GM12878 (cell line): ENCODE results near the gene SPG7. TPM values are rescaled to one million over a fixed set of nuclear protein-coding genes. Genes with fewer than 3 reads are reported as not detected.

Experiments used
- ATAC-seq: fragments of 200-7000 bp; cut with Tn5 transposase; 3 replicates; pipeline ENCODE4 v1.9.1; 2020; ENCODE audit warnings: mild to moderate bottlenecking, moderate library complexity
- BruUV-seq: library from RNA; stranded (reverse); fragments of 400-500 nt; replicated peaks from 2 replicates; lab custom pipeline; 2021; lab: Mats Ljungman, UMichigan
- CTCF ChIA-PET: fragments of 300-600 bp; sonication (Branson Sonifier 250); formaldehyde crosslinking; extraction: SDS; loops from one replicate; lab custom pipeline; 2021; ENCODE audit warnings: inconsistent platforms; lab: Yijun Ruan, JAX
- POLR2A ChIA-PET: fragments of 350-600 bp; formaldehyde crosslinking; extraction: SDS; loops from one replicate; lab custom pipeline; 2021; ENCODE audit warnings: inconsistent platforms; lab: Charles Lee
- RAD21 ChIA-PET: fragments of 300-600 bp; sonication (Branson Sonifier 250); formaldehyde crosslinking; loops from one replicate; lab custom pipeline; 2023; ENCODE audit warnings: antibody characterized with exemption; ENCODE audit not compliant: unreplicated experiment; lab: Charles Lee
- SMC1A ChIA-PET: fragments of 300-600 bp; sonication (Branson Sonifier 250); formaldehyde crosslinking; loops from one replicate; lab custom pipeline; 2023; ENCODE audit not compliant: unreplicated experiment, uncharacterized antibody; lab: Charles Lee
- DNase-seq: peaks from one replicate; pipeline ENCODE4 v3.0.0-alpha.2; 2011; ENCODE audit warnings: low read depth, low spot score
- FAIRE-seq: peaks from 3 replicates; lab custom pipeline; 2011; peaks lifted over from hg19 to GRCh38; lab: Jason Lieb, UNC
- H2AFZ ChIP-seq: 2 replicates; pipeline ENCODE4 v1.6.0; 2011; ENCODE audit warnings: low read depth, low read length, control low read depth; ENCODE audit not compliant: control insufficient read depth
- H3K27ac ChIP-seq: 2 replicates; pipeline ENCODE4 v1.5.1; 2011; ENCODE audit warnings: control low read depth; ENCODE audit not compliant: control insufficient read depth, insufficient read depth
- H3K27me3 ChIP-seq, 2 experiments: replicated peaks in 1 of 2; 2 replicates each; pipeline versions ENCODE4 v1.6.0 to v1.6.1; 2011; ENCODE audit warnings: low read length in 1 of 2; ENCODE audit not compliant: control insufficient read depth in 2 of 2, insufficient read depth in 2 of 2
- H3K36me3 ChIP-seq, 2 experiments: 2 replicates each; pipeline ENCODE4 v1.5.1; 2011; ENCODE audit warnings: low read length in 1 of 2; ENCODE audit not compliant: control insufficient read depth in 2 of 2, insufficient read depth in 2 of 2
- H3K4me1 ChIP-seq: 2 replicates; pipeline ENCODE4 v1.6.1; 2011; ENCODE audit warnings: mild to moderate bottlenecking, low read length, moderate library complexity, mixed read lengths; ENCODE audit not compliant: control insufficient read depth, insufficient read depth
- H3K4me2 ChIP-seq: 2 replicates; pipeline ENCODE4 v1.6.0; 2011; ENCODE audit warnings: control low read depth; ENCODE audit not compliant: control insufficient read depth, insufficient read depth
- H3K4me3 ChIP-seq: fragments of 200-600 bp; sonication (generic); 2 replicates; pipeline ENCODE4 v1.5.1; 2016
- H3K79me2 ChIP-seq: 2 replicates; pipeline ENCODE4 v1.6.0; 2011; ENCODE audit warnings: low read length; ENCODE audit not compliant: control insufficient read depth, insufficient read depth
- H3K9ac ChIP-seq: 2 replicates; pipeline ENCODE4 v1.8.0; 2011; ENCODE audit warnings: low read length, control low read depth, mixed read lengths; ENCODE audit not compliant: control insufficient read depth, insufficient read depth
- H3K9me3 ChIP-seq: replicated peaks from 3 replicates; pipeline ENCODE4 v1.5.1; 2011; ENCODE audit warnings: mild to moderate bottlenecking, low read length; ENCODE audit not compliant: control insufficient read depth, insufficient read depth
- H4K20me1 ChIP-seq: 2 replicates; pipeline ENCODE4 v1.6.0; 2011; ENCODE audit not compliant: control insufficient read depth, insufficient read depth
- BACH1 ChIP-seq: fragments of 450-650 bp; IDR thresholded peaks from 2 replicates; pipeline ENCODE4 v1.6.1; 2017; ENCODE audit warnings: mild to moderate bottlenecking, borderline replicate concordance
- CHD2 ChIP-seq: IDR thresholded peaks from 2 replicates; pipeline ENCODE4 v1.6.1; 2011; ENCODE audit warnings: low read depth, low read length, improper control_type of control experiment, borderline replicate concordance
- DPF2 ChIP-seq: fragments of 450-650 bp; IDR thresholded peaks from 2 replicates; pipeline ENCODE4 v1.6.1; 2017; ENCODE audit warnings: mild to moderate bottlenecking
- EP300 ChIP-seq, 2 experiments: fragments of 150-350 bp in 1 of 2; IDR thresholded peaks; 2 replicates each; pipeline ENCODE4 v1.6.1; 2011 to 2012; ENCODE audit warnings: low read depth in 2 of 2, low read length in 2 of 2, borderline replicate concordance in 1 of 2, improper control_type of control experiment in 1 of 2, inconsistent platforms in 1 of 2; ENCODE audit not compliant: control insufficient read depth in 1 of 2
- ETV6 ChIP-seq, 2 experiments: fragments of 450-650 bp in 1 of 2; IDR thresholded peaks in 1 of 2; conservative IDR thresholded peaks in 1 of 2; 2 replicates each; pipeline ENCODE4 v1.6.1; 2014; ENCODE audit warnings: antibody characterized with exemption in 1 of 2, borderline replicate concordance in 1 of 2, low read depth in 1 of 2, mild to moderate bottlenecking in 1 of 2, moderate library complexity in 1 of 2
- FOS ChIP-seq: IDR thresholded peaks from 3 replicates; pipeline ENCODE4 v1.6.1; 2011; ENCODE audit warnings: borderline replicate concordance; ENCODE audit not compliant: insufficient read length; ENCODE audit errors: extremely low read depth
- KAT2A ChIP-seq: conservative IDR thresholded peaks from 2 replicates; pipeline ENCODE4 v1.6.1; 2011; ENCODE audit warnings: low read depth, low read length; ENCODE audit not compliant: control insufficient read depth
- NRF1 ChIP-seq: conservative IDR thresholded peaks from 2 replicates; pipeline ENCODE4 v1.6.1; 2011; ENCODE audit warnings: mild to moderate bottlenecking, low read depth, low read length, improper control_type of control experiment
- PML ChIP-seq: IDR thresholded peaks from 2 replicates; pipeline ENCODE4 v1.6.1; 2012; ENCODE audit warnings: low read length, inconsistent platforms
- SMAD1 ChIP-seq: fragments of 450-650 bp; IDR thresholded peaks from 2 replicates; pipeline ENCODE4 v1.6.1; 2018; ENCODE audit warnings: mild to moderate bottlenecking, low read depth; ENCODE audit not compliant: partially characterized antibody
- TCF3 ChIP-seq: IDR thresholded peaks from 2 replicates; pipeline ENCODE4 v1.6.1; 2012; ENCODE audit warnings: low read depth, mild to moderate bottlenecking, low read length, borderline replicate concordance; ENCODE audit not compliant: insufficient read depth
- ZNF384 ChIP-seq: IDR thresholded peaks from 2 replicates; pipeline ENCODE4 v1.6.1; 2012; ENCODE audit warnings: low read depth, mild to moderate bottlenecking, low read length, improper control_type of control experiment, borderline replicate concordance
- WGBS: methylation state at CpG from one replicate; pipeline ENCODE4 v1.1.6; 2016; ENCODE audit warnings: low lambda C conversion rate; ENCODE audit not compliant: insufficient replicate concordance, insufficient coverage; ENCODE audit errors: missing lambda C conversion rate; 5-methylcytosine and 5-hydroxymethylcytosine counted together
- in situ Hi-C: fragments of 300-500 bp; cut with MboI; formaldehyde crosslinking; loops from 9 replicates; pipeline ENCODE4 v1.14.3; 2018; ENCODE audit warnings: mixed read lengths
- intact Hi-C: fragments of 100-400 bp; cut with micrococcal nuclease; formaldehyde crosslinking; loops from one replicate; pipeline ENCODE4 v1.14.2; 2022; ENCODE audit not compliant: unreplicated experiment
- polyA plus RNA-seq, 11 experiments: library from polyadenylated mRNA; depleted of rRNA in 4 of 11; unstranded in 6 of 11; stranded (reverse) in 5 of 11; fragments of >200 nt; fragmentation: Nextera tagmentation in 4 of 11; fragmentation: Illumina TruSeq in 1 of 11; extraction: Ambion mirVana in 4 of 11; extraction: Trizol in 1 of 11; gene quantifications; 1 replicate in 1 of 11; 2 replicates in 10 of 11; pipeline versions ENCODE4 v1.2.1 to v1.2.3, GENCODE V29; 2011 to 2016; ENCODE audit warnings: inconsistent platforms in 2 of 11, missing spikeins in 2 of 11, low read depth in 1 of 11
- total RNA-seq, 4 experiments: library from RNA; depleted of rRNA in 3 of 4; stranded (reverse); fragments of >200 nt in 3 of 4; fragmentation: Illumina TruSeq in 1 of 4; extraction: Trizol in 1 of 4; gene quantifications; 2 replicates each; pipeline versions ENCODE4 v1.2.1 to v1.2.3, GENCODE V29; 2013 to 2021
- TF ChIP-seq, protein P1 (sequence below): IDR thresholded peaks from 2 replicates; pipeline ENCODE4 v1.6.1; 2012; ENCODE audit warnings: improper control_type of control experiment, low read depth, low read length; ENCODE audit not compliant: insufficient replicate concordance
- TF ChIP-seq, protein P2 (sequence below): fragments of 450-650 bp; conservative IDR thresholded peaks from 2 replicates; pipeline ENCODE4 v1.6.1; 2017; ENCODE audit warnings: mild to moderate bottlenecking, moderate library complexity
- TF ChIP-seq, protein P3 (sequence below), 3 experiments: IDR thresholded peaks in 2 of 3; conservative IDR thresholded peaks in 1 of 3; 2 replicates each; pipeline ENCODE4 v1.5.1; 2011; ENCODE audit warnings: low read depth in 3 of 3, low read length in 3 of 3, mild to moderate bottlenecking in 3 of 3, control low read depth in 2 of 3, moderate library complexity in 2 of 3, inconsistent platforms in 1 of 3, mixed read lengths in 1 of 3; ENCODE audit not compliant: control insufficient read depth in 2 of 3, insufficient read depth in 1 of 3; ENCODE audit errors: extremely low read depth in 1 of 3

SPG7 gene
- total and polyA plus RNA-seq, 10 of the 15 experiments (the other 5 are each of a cell fraction or from before 2014, with no cell fraction given): 5.9 to 75.9 (median 52.5) TPM

DNA sequence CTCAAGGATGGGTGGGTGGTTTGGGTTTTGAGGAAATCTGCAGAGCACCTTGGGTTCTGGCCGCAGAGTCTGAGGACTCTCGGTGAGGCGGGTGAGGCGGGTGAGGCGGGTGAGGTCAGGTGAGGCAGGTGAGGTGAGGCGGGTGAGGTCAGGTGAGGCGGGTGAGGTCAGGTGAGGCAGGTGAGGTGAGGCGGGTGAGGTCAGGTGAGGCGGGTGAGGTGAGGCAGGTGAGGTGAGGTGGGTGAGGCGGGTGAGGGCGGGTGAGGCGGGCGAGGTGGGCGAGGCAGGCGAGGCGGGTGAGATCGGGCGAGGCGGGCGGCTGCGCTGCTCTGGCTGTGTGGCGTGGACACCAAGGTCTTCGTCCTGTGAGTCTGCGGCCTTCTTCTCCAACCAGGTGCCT is 28.2 kb downstream of the SPG7 start:
- Histone ChIP-seq H3K4me1 (no peaks in the 10 kb centered on the region; the same call in 1 of the 2 replicates), H3K9ac (no peak overlapping the region), H3K27ac (no peak overlapping the region), H3K4me2 (no peak overlapping the region), H3K27me3 (no peaks in the 10 kb centered on the region), H3K9me3 (no peaks in the 10 kb centered on the region), H3K79me2 (no peaks in the 10 kb centered on the region), H4K20me1 (no peaks in the 10 kb centered on the region), H3K36me3 (peaks cover 7 to 18% of the 10 kb centered on the region in 2 experiments), H2AFZ (no peak overlapping the region), H3K4me3 (no peak overlapping the region)
- no peak for FAIRE-seq
- no peak for ATAC-seq
- BruUV-seq: no TSS peak
- no peak for DNase-seq
- CTCF ChIA-PET: no interaction called here
- SMC1A ChIA-PET: no interaction called here
- RAD21 ChIA-PET: no interaction called here
- in situ Hi-C loops (no loop called here), intact Hi-C loops (no loop called here)
- POLR2A ChIA-PET: no interaction called here
- 94% methylated on average over 14 of the region's 24 CpGs for WGBS
- TF ChIP-seq, protein P1, sequence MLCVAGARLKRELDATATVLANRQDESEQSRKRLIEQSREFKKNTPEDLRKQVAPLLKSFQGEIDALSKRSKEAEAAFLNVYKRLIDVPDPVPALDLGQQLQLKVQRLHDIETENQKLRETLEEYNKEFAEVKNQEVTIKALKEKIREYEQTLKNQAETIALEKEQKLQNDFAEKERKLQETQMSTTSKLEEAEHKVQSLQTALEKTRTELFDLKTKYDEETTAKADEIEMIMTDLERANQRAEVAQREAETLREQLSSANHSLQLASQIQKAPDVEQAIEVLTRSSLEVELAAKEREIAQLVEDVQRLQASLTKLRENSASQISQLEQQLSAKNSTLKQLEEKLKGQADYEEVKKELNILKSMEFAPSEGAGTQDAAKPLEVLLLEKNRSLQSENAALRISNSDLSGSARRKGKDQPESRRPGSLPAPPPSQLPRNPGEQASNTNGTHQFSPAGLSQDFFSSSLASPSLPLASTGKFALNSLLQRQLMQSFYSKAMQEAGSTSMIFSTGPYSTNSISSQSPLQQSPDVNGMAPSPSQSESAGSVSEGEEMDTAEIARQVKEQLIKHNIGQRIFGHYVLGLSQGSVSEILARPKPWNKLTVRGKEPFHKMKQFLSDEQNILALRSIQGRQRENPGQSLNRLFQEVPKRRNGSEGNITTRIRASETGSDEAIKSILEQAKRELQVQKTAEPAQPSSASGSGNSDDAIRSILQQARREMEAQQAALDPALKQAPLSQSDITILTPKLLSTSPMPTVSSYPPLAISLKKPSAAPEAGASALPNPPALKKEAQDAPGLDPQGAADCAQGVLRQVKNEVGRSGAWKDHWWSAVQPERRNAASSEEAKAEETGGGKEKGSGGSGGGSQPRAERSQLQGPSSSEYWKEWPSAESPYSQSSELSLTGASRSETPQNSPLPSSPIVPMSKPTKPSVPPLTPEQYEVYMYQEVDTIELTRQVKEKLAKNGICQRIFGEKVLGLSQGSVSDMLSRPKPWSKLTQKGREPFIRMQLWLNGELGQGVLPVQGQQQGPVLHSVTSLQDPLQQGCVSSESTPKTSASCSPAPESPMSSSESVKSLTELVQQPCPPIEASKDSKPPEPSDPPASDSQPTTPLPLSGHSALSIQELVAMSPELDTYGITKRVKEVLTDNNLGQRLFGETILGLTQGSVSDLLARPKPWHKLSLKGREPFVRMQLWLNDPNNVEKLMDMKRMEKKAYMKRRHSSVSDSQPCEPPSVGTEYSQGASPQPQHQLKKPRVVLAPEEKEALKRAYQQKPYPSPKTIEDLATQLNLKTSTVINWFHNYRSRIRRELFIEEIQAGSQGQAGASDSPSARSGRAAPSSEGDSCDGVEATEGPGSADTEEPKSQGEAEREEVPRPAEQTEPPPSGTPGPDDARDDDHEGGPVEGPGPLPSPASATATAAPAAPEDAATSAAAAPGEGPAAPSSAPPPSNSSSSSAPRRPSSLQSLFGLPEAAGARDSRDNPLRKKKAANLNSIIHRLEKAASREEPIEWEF: no peak
- TF ChIP-seq EP300 (IDR thresholded peaks at IDR 0.05; ENCODE audit: borderline replicate concordance in 1 of 2, control insufficient read depth in 1 of 2, low read depth in 2 of 2, low read length in 2 of 2): no peak
- no peak for TF ChIP-seq SMAD1
- TF ChIP-seq BACH1: no peak
- no peak for TF ChIP-seq PML
- no peak for TF ChIP-seq KAT2A
- no peak for TF ChIP-seq CHD2
- TF ChIP-seq NRF1: no peak
- no peak for TF ChIP-seq TCF3
- no peak for TF ChIP-seq ZNF384
- TF ChIP-seq FOS: no peak
- TF ChIP-seq, protein P2, sequence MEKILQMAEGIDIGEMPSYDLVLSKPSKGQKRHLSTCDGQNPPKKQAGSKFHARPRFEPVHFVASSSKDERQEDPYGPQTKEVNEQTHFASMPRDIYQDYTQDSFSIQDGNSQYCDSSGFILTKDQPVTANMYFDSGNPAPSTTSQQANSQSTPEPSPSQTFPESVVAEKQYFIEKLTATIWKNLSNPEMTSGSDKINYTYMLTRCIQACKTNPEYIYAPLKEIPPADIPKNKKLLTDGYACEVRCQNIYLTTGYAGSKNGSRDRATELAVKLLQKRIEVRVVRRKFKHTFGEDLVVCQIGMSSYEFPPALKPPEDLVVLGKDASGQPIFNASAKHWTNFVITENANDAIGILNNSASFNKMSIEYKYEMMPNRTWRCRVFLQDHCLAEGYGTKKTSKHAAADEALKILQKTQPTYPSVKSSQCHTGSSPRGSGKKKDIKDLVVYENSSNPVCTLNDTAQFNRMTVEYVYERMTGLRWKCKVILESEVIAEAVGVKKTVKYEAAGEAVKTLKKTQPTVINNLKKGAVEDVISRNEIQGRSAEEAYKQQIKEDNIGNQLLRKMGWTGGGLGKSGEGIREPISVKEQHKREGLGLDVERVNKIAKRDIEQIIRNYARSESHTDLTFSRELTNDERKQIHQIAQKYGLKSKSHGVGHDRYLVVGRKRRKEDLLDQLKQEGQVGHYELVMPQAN: no peak
- TF ChIP-seq, protein P3, sequence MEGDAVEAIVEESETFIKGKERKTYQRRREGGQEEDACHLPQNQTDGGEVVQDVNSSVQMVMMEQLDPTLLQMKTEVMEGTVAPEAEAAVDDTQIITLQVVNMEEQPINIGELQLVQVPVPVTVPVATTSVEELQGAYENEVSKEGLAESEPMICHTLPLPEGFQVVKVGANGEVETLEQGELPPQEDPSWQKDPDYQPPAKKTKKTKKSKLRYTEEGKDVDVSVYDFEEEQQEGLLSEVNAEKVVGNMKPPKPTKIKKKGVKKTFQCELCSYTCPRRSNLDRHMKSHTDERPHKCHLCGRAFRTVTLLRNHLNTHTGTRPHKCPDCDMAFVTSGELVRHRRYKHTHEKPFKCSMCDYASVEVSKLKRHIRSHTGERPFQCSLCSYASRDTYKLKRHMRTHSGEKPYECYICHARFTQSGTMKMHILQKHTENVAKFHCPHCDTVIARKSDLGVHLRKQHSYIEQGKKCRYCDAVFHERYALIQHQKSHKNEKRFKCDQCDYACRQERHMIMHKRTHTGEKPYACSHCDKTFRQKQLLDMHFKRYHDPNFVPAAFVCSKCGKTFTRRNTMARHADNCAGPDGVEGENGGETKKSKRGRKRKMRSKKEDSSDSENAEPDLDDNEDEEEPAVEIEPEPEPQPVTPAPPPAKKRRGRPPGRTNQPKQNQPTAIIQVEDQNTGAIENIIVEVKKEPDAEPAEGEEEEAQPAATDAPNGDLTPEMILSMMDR (IDR thresholded peaks at IDR 0.05 in 2 of 3, conservative IDR thresholded peaks at IDR 0.05 in 1 of 3; ENCODE audit: control insufficient read depth in 2 of 3, extremely low read depth in 1 of 3, insufficient read depth in 1 of 3, low read depth in 3 of 3, low read length in 3 of 3): no peak
- no peak for TF ChIP-seq ETV6 (conservative IDR thresholded peaks at IDR 0.05 in 1 of 2, IDR thresholded peaks at IDR 0.05 in 1 of 2; ENCODE audit: borderline replicate concordance in 1 of 2, low read depth in 1 of 2)
- no peak for TF ChIP-seq DPF2
